Cortex of kidney (tissue), 1 donor: ENCODE data around the gene ADGRG7.
A peak's percentile ranks its signal among the peaks of the same experiment; 100 is the strongest.

Experiments
- DNase-seq: peaks from one replicate; lab custom pipeline; 2025; lab: John Stamatoyannopoulos, UW

Gene ADGRG7

GRCh38 chr3:100698736-100699135 is 89.3 kb downstream of the ADGRG7 start:
- no peak for DNase-seq

GRCh38 chr3:100700708-100701107 is 91.3 kb downstream of the ADGRG7 start:
- no peak for DNase-seq

- no peak for DNase-seq
Observed at GRCh38 chr3:100702082-100702979, 92.9 kb downstream of the ADGRG7 start.

- no peak for DNase-seq
Observed at GRCh38 chr3:100702980-100703345, 93.6 kb downstream of the ADGRG7 start.

- DNase-seq = no peak
Observed at GRCh38 chr3:100703865-100704264, 94.5 kb downstream of the ADGRG7 start.

GRCh38 chr3:100706365-100706764 is 97.0 kb downstream of the ADGRG7 start:
- DNase-seq = no peak

GRCh38 chr3:100708644-100708988 is 99.2 kb downstream of the ADGRG7 start:
- DNase-seq = no peak

- peak; percentile 42 for DNase-seq
Observed at GRCh38 chr3:100708989-100709841, 99.8 kb downstream of the ADGRG7 start, which contains the start of gene TFG. Gene TFG (plus strand): TSS chr3:100709494. CDS start chr3:100713686, 4,192 bp downstream.

- DNase-seq = no peak
Observed at GRCh38 chr3:100709842-100710260, 100.5 kb downstream of the ADGRG7 start.

- no peak for DNase-seq
Observed at GRCh38 chr3:100710261-100710968, 101.0 kb downstream of the ADGRG7 start.

GRCh38 chr3:100715176-100715575 is 105.8 kb downstream of the ADGRG7 start:
- DNase-seq = no peak

GRCh38 chr3:100717063-100717462 is 107.7 kb downstream of the ADGRG7 start:
- no peak for DNase-seq

- no peak for DNase-seq
Observed at GRCh38 chr3:100717637-100718487, 108.5 kb downstream of the ADGRG7 start.

- DNase-seq = no peak
Observed at GRCh38 chr3:100719136-100719535, 109.7 kb downstream of the ADGRG7 start.

- no peak for DNase-seq
Observed at GRCh38 chr3:100720426-100720825, 111.0 kb downstream of the ADGRG7 start.

GRCh38 chr3:100725935-100726513 is 116.6 kb downstream of the ADGRG7 start:
- DNase-seq = no peak

GRCh38 chr3:100726706-100727105 is 117.3 kb downstream of the ADGRG7 start:
- DNase-seq = no peak

- no peak for DNase-seq
Observed at GRCh38 chr3:100730524-100730923, 121.1 kb downstream of the ADGRG7 start.

GRCh38 chr3:100732435-100732834 is 123.0 kb downstream of the ADGRG7 start:
- no peak for DNase-seq

GRCh38 chr3:100737334-100737733 is 127.9 kb downstream of the ADGRG7 start:
- DNase-seq = no peak

GRCh38 chr3:100740207-100740606 is 130.8 kb downstream of the ADGRG7 start:
- DNase-seq = no peak
